Epithelial cell of esophagus (primary cell): ENCODE results near the gene CNTNAP5.

Source experiments
- DNase-seq: peaks from one replicate; pipeline ENCODE4 v3.0.0; 2010; ENCODE audit warnings: low read depth
- H3K4me3 ChIP-seq: 2 replicates; pipeline ENCODE4 v1.5.1; 2011; ENCODE audit warnings: mild to moderate bottlenecking, low read length, control low read depth
- CTCF ChIP-seq: IDR thresholded peaks from 2 replicates; pipeline ENCODE4 v1.5.1; 2011; ENCODE audit warnings: low read depth, mild to moderate bottlenecking, low read length, control low read depth, inconsistent platforms; ENCODE audit not compliant: insufficient read depth; ENCODE audit errors: missing control alignments

Gene CNTNAP5

GRCh38 chr2:124180635-124181034 is 155.5 kb downstream of the CNTNAP5 start:
- no peak for DNase-seq
- no peak for TF ChIP-seq CTCF

GRCh38 chr2:124186801-124187200 is 161.7 kb downstream of the CNTNAP5 start:
- no peak overlapping the region for H3K4me3 ChIP-seq
- no peak for DNase-seq
- no peak for TF ChIP-seq CTCF

More at GRCh38 chr2:124180635-124181034, 155.5 kb downstream of the CNTNAP5 start:
- H3K4me3 ChIP-seq = no peak overlapping the region

- DNase-seq = no peak
- TF ChIP-seq CTCF = no peak
- no peak overlapping the region for H3K4me3 ChIP-seq
Measured at GRCh38 chr2:124187948-124188347, 162.9 kb downstream of the CNTNAP5 start.

GRCh38 chr2:124193706-124194105 is 168.6 kb downstream of the CNTNAP5 start:
- TF ChIP-seq CTCF = no peak
- H3K4me3 ChIP-seq = no peak overlapping the region
- no peak for DNase-seq

GRCh38 chr2:124201713-124202112 is 176.6 kb downstream of the CNTNAP5 start:
- DNase-seq = no peak
- no peak overlapping the region for H3K4me3 ChIP-seq

GRCh38 chr2:124209441-124209840 is 184.4 kb downstream of the CNTNAP5 start:
- TF ChIP-seq CTCF = no peak
- H3K4me3 ChIP-seq = no peak overlapping the region
- DNase-seq = no peak

More at GRCh38 chr2:124201713-124202112, 176.6 kb downstream of the CNTNAP5 start:
- TF ChIP-seq CTCF = no peak

- no peak overlapping the region for H3K4me3 ChIP-seq
- no peak for TF ChIP-seq CTCF
- DNase-seq = no peak
Measured at GRCh38 chr2:124211461-124211860, 186.4 kb downstream of the CNTNAP5 start.
